Spleen (tissue), 13 donors: ENCODE measurements around the gene SMOC2. TPM values are rescaled to one million over a fixed set of nuclear protein-coding genes. Genes with fewer than 3 reads are reported as not detected.

ENCODE experiments used
- DNase-seq: peaks from one replicate; pipeline ENCODE4 v3.0.0-alpha.2; 2020
- H3K27ac ChIP-seq, 8 donors: fragments of 200-600 bp; sonication (generic) in 7 of 8; 1 replicate in 4 of 8; 2 replicates in 4 of 8; pipeline versions ENCODE4 v1.5.0 to v1.8.0; 2016 to 2021; ENCODE audit warnings: inconsistent platforms in 4 of 8, mild to moderate bottlenecking in 4 of 8, moderate library complexity in 1 of 8
- H3K27me3 ChIP-seq, 7 donors: fragments of 200-600 bp; sonication (generic) in 6 of 7; replicated peaks in 1 of 7; 1 replicate in 4 of 7; 2 replicates in 3 of 7; pipeline versions ENCODE4 v1.5.0 to v1.8.0; 2016 to 2021; ENCODE audit warnings: inconsistent platforms in 3 of 7, mild to moderate bottlenecking in 1 of 7
- H3K36me3 ChIP-seq, 6 donors: fragments of 200-600 bp; sonication (generic) in 5 of 6; 1 replicate in 4 of 6; 2 replicates in 2 of 6; pipeline versions ENCODE4 v1.5.0 to v1.8.0; 2016 to 2021; ENCODE audit warnings: inconsistent platforms in 2 of 6
- H3K4me1 ChIP-seq, 6 donors: fragments of 200-600 bp; sonication (generic) in 5 of 6; 1 replicate in 3 of 6; 2 replicates in 3 of 6; pipeline versions ENCODE4 v1.5.0 to v1.8.0; 2016 to 2021; ENCODE audit warnings: inconsistent platforms in 3 of 6
- H3K4me3 ChIP-seq, 8 donors: fragments of 200-600 bp; sonication (generic) in 7 of 8; 1 replicate in 4 of 8; 2 replicates in 4 of 8; pipeline versions ENCODE4 v1.5.0 to v1.8.0; 2016 to 2021; ENCODE audit warnings: inconsistent platforms in 4 of 8, mild to moderate bottlenecking in 4 of 8, moderate library complexity in 2 of 8
- H3K9me3 ChIP-seq, 8 donors: fragments of 200-600 bp; sonication (generic) in 7 of 8; 1 replicate in 4 of 8; 2 replicates in 4 of 8; pipeline versions ENCODE4 v1.5.0 to v1.8.0; 2016 to 2021; ENCODE audit warnings: inconsistent platforms in 4 of 8
- POLR2A ChIP-seq, 3 donors: fragments of 450-650 bp; IDR thresholded peaks; one replicate each; pipeline ENCODE4 v1.5.1; 2017; ENCODE audit warnings: antibody characterized with exemption in 3 of 3, mild to moderate bottlenecking in 1 of 3
- POLR2AphosphoS5 ChIP-seq, 3 donors: sonication (generic); formaldehyde crosslinking; IDR thresholded peaks; one replicate each; pipeline ENCODE4 v1.5.1; 2017; ENCODE audit warnings: antibody characterized with exemption in 3 of 3
- WGBS, 5 donors: extraction: QIAGEN DNeasy Blood & Tissue Kit in 3 of 5; methylation state at CpG; one replicate each; pipeline versions ENCODE4 v1.1.5 to v1.1.7; 2013 to 2018; 5-methylcytosine and 5-hydroxymethylcytosine counted together
- intact Hi-C: fragments of 100-400 bp; cut with DNase I; formaldehyde crosslinking; loops from one replicate; pipeline ENCODE4 v1.15.0; 2023; ENCODE audit warnings: low total_unique reads
- long read RNA-seq, 2 donors: transcript quantifications; one replicate each; lab custom pipeline, GENCODE V29; 2026
- polyA plus RNA-seq, 3 donors: library from polyadenylated mRNA; stranded (reverse); fragments of 200-250 nt; gene quantifications; one replicate each; pipeline ENCODE4 v1.2.1, GENCODE V29; 2013
- total RNA-seq, 7 donors: library from RNA; depleted of rRNA in 3 of 7; stranded (reverse); fragments of >200 nt in 3 of 7; fragmentation: NEBNext Ultra II Directional in 4 of 7; extraction: Animal tissue kit (Norgen Biotek cat#: 25700) in 4 of 7; gene quantifications; one replicate each; pipeline versions ENCODE4 v1.1.0 to v1.2.1, GENCODE V29; 2016 to 2021
- TF ChIP-seq, protein P1 (sequence below), 11 experiments: fragments of 200-600 bp in 7 of 11; fragments of 450-650 bp in 4 of 11; sonication (generic) in 4 of 11; IDR thresholded peaks in 8 of 11; conservative IDR thresholded peaks in 3 of 11; 1 replicate in 7 of 11; 2 replicates in 4 of 11; pipeline versions ENCODE4 v1.4.0 to v1.8.0; 2016 to 2021; ENCODE audit warnings: antibody characterized with exemption in 11 of 11, inconsistent platforms in 4 of 11, mild to moderate bottlenecking in 1 of 11
- donor health status: healthy with polysubstance abuse.
- donor health status: DM: no; HTN: no; CAD: no; lungs with moderate emphysema.
- donor health status: DM: no; HTN: no; CAD: no.
- donor health status: Bipolar disorder and iron deficiency.
- donor health status: healthy.
- donor health status: DM: no; HTN: no; CAD: no.
- donor health status: DM: yes; HTN: yes; CAD: no.

SMOC2 gene, protein sequence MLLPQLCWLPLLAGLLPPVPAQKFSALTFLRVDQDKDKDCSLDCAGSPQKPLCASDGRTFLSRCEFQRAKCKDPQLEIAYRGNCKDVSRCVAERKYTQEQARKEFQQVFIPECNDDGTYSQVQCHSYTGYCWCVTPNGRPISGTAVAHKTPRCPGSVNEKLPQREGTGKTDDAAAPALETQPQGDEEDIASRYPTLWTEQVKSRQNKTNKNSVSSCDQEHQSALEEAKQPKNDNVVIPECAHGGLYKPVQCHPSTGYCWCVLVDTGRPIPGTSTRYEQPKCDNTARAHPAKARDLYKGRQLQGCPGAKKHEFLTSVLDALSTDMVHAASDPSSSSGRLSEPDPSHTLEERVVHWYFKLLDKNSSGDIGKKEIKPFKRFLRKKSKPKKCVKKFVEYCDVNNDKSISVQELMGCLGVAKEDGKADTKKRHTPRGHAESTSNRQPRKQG
- total RNA-seq (1 to 10 TPM in 6 of 7 donors, under 1 TPM in 1; 0.94 to 3.1 (median 1.7) TPM), polyA plus RNA-seq (1 to 10 TPM; 1.8 to 7.6 (median 4.5) TPM)
- long read RNA-seq, donor 1 = 0 reads
- long read RNA-seq, donor 2, partial matches to known transcripts = 0 of 3 reads
- long read RNA-seq, donor 2, other reads (novel, unspliced or antisense) = 0 of 3 reads

DNA sequence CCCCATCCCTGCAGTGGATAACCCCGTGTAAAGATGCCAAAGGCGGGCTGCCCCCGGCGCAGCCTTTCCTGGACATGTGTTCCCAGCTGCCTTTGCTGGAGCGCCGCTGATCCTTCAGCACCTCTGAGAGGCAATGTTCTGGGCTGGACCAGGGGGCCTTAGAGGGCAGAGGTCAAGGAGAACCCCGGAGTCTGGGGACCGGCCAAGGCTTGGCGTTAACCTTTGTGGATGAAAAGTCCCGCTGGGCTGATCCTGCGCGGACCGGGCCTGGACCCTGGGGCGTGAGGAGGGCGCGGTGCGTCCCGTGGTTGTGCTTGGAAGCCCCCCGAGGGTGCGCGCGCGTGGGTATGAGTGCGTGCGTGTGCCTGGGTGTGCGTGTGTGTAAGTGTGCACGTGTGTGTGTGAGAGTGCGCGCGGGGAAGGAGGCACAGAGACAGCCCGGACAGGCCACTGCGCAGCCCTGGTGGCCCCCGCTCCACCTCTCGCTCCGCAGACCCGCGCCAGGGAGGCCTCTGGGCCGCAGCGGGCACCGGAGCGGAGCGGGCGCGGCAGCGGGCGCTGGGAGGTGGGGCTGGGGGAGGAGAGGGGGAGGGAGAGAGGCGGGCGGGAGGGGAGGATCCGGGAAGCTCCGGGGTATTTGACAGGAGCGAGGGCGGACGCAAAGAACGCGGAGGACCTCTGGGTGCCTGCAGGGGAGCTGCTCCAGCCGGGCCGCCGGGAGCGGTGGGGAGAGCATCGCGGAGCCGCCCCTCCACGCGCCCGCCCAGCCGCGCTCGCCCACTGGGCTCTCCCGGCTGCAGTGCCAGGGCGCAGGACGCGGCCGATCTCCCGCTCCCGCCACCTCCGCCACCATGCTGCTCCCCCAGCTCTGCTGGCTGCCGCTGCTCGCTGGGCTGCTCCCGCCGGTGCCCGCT lies at the start of gene SMOC2:
TSS of gene SMOC2 (plus strand) at position 665 of the 914 bp plus-strand sequence. CDS start at position 852, 187 bp downstream.
- TF ChIP-seq POLR2AphosphoS5 (IDR thresholded peaks at IDR 0.05) = no peak
- TF ChIP-seq, protein P1, sequence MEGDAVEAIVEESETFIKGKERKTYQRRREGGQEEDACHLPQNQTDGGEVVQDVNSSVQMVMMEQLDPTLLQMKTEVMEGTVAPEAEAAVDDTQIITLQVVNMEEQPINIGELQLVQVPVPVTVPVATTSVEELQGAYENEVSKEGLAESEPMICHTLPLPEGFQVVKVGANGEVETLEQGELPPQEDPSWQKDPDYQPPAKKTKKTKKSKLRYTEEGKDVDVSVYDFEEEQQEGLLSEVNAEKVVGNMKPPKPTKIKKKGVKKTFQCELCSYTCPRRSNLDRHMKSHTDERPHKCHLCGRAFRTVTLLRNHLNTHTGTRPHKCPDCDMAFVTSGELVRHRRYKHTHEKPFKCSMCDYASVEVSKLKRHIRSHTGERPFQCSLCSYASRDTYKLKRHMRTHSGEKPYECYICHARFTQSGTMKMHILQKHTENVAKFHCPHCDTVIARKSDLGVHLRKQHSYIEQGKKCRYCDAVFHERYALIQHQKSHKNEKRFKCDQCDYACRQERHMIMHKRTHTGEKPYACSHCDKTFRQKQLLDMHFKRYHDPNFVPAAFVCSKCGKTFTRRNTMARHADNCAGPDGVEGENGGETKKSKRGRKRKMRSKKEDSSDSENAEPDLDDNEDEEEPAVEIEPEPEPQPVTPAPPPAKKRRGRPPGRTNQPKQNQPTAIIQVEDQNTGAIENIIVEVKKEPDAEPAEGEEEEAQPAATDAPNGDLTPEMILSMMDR (IDR thresholded peaks at IDR 0.05 in 8 of 11, conservative IDR thresholded peaks at IDR 0.05 in 3 of 11) = no peak
- no peak for TF ChIP-seq POLR2A (IDR thresholded peaks at IDR 0.05)
- DNase-seq = no peak
- H3K27ac ChIP-seq = no peak within 1 kb of the TSS
- 2 to 7% (median 5%) methylated on average over 38 to 81 of the region's 81 CpGs for WGBS, 5 donors
- peaks cover 2 to 73% (median 26%) of the 10 kb centered on the region in 7 donors for H3K27me3 ChIP-seq
- peak within 1 kb of the TSS in 7 of 8 donors; percentile 1 to 55 (median 16) for H3K4me3 ChIP-seq
- no peaks in the 10 kb centered on the region for H3K9me3 ChIP-seq
- intact Hi-C loops = no loop called here
- H3K4me1 ChIP-seq = peaks cover 0 to 21% (median 10%) of the 10 kb centered on the region in 6 donors
- no peaks in the 10 kb centered on the region for H3K36me3 ChIP-seq

DNA sequence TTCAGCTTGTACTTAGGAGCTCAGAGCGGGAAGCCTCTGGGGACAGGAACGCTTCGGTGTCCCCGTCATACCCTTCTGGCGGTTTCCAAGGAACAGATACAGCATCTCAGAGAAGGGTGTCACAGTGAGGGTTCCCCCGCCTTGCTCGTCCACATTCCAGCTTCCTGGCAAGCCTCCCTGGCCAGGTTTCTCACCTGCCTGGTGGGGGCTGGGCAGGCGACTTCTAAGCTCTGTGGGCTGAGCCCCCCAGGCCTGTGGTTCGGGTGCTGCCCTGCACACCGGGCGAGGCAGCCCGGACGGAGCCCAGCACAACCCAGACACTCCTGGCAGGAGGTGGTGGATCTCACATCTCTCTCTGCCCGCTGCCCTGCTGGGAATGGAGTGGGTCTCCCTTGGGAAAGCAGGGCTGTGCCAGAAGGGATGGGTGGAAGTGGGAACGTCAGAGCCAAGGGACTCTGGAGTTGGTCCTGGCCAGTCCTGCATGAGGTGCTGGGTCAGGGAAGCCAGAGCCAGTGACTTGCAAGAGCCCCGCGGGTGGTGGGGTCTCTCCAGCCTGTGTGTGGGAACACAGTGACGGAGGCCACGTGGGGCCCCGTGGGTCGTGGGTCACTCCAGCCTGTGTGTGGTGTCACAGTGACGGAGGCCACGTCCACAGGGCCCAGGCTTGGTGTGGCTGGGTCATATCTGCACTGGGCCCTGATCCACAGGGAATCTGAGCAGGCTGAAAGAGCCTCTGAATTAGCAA lies 47.7 kb upstream of the SMOC2 start:
- Histone ChIP-seq H3K27me3 (peaks cover 0 to 5% (median 0%) of the 10 kb centered on the region in 7 donors), H3K4me1 (no peaks in the 10 kb centered on the region), H3K4me3 (no peak overlapping the region), H3K36me3 (no peaks in the 10 kb centered on the region), H3K9me3 (no peaks in the 10 kb centered on the region), H3K27ac (no peak overlapping the region)
- TF ChIP-seq POLR2AphosphoS5 (IDR thresholded peaks at IDR 0.05) (no peak), POLR2A (IDR thresholded peaks at IDR 0.05) (no peak)
- no peak for DNase-seq
- 86 to 93% (median 89%) methylated on average over 10 to 23 of the region's 23 CpGs for WGBS, 5 donors
- intact Hi-C loops = no loop called here

DNA sequence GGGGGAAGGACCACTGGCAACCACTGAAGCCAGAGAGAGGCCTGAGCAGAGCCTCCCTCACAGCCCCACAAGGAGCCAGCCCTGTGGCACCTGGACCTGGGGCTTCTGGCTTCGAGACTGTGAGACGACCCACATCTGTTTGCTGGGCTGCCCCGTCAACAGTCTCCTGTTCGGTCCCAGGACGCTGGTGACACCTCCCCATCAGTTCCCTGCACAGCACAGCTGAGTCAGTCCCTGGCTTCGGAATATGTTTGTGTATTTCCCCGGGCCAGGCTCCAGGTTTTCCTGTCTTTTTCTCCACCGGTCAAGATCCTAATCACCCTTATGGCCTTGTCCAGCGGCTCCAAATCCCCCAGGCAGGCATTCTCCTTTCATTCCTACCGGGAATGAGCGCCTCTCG lies 46.4 kb upstream of the SMOC2 start:
- Histone ChIP-seq H3K9me3 (no peaks in the 10 kb centered on the region), H3K27me3 (peaks cover 0 to 5% (median 0%) of the 10 kb centered on the region in 7 donors), H3K4me1 (no peaks in the 10 kb centered on the region), H3K36me3 (no peaks in the 10 kb centered on the region), H3K4me3 (no peak overlapping the region), H3K27ac (no peak overlapping the region)
- intact Hi-C loops = no loop called here
- peak; percentile 38 for DNase-seq
- WGBS, 5 donors = 68 to 86% (median 77%) methylated on average over 11 to 12 of the region's 12 CpGs
- TF ChIP-seq POLR2A (IDR thresholded peaks at IDR 0.05) = no peak
- TF ChIP-seq, protein P1 (IDR thresholded peaks at IDR 0.05 in 8 of 11, conservative IDR thresholded peaks at IDR 0.05 in 3 of 11) = no peak
- no peak for TF ChIP-seq POLR2AphosphoS5 (IDR thresholded peaks at IDR 0.05)

GRCh38 chr6:168395983-168396382 lies 45.0 kb upstream of the SMOC2 start:
- no peak overlapping the region for H3K27ac ChIP-seq
- intact Hi-C loops = no loop called here
- peaks cover 0 to 3% (median 0%) of the 10 kb centered on the region in 8 donors for H3K9me3 ChIP-seq
- TF ChIP-seq, protein P1 (IDR thresholded peaks at IDR 0.05 in 8 of 11, conservative IDR thresholded peaks at IDR 0.05 in 3 of 11) = no peak
- no peak for TF ChIP-seq POLR2A (IDR thresholded peaks at IDR 0.05)
- no peak for TF ChIP-seq POLR2AphosphoS5 (IDR thresholded peaks at IDR 0.05)
- WGBS, 5 donors = 77 to 94% (median 83%) methylated on average over 10 to 12 of the region's 12 CpGs
- H3K27me3 ChIP-seq = peaks cover 0 to 3% (median 0%) of the 10 kb centered on the region in 7 donors
- H3K4me1 ChIP-seq = no peaks in the 10 kb centered on the region
- H3K4me3 ChIP-seq = no peak overlapping the region
- DNase-seq = no peak
- H3K36me3 ChIP-seq = no peaks in the 10 kb centered on the region
